ENCODE measurements around the gene IRF1.
"Not testable (repeated sequence)": the region's sequence is repeated elsewhere in the genome, so short reads cannot be mapped to it uniquely, and the experiment has no call there.

Gene IRF1

GRCh38 chr5:132485641-132486317 lies 4.8 kb downstream of the IRF1 start:
- no peak for DNase-seq

GRCh38 chr5:132484876-132485640 lies 5.5 kb downstream of the IRF1 start:
- not testable (repeated sequence) for DNase-seq

GRCh38 chr5:132484391-132484725 lies 6.2 kb downstream of the IRF1 start:
- DNase-seq: no peak

- no peak for DNase-seq
Observed at GRCh38 chr5:132483661-132484390, 6.7 kb downstream of the IRF1 start.

- DNase-seq: no peak
Observed at GRCh38 chr5:132483101-132483500, 7.5 kb downstream of the IRF1 start.

- no peak for DNase-seq
Observed at GRCh38 chr5:132481596-132482211, 8.9 kb downstream of the IRF1 start.

- DNase-seq: no peak
Observed at GRCh38 chr5:132480893-132481595, 9.5 kb downstream of the IRF1 start.

- DNase-seq: no peak
Observed at GRCh38 chr5:132480546-132480892, 10.1 kb downstream of the IRF1 start.

GRCh38 chr5:132480042-132480441 lies 10.5 kb downstream of the IRF1 start:
- no peak for DNase-seq

- DNase-seq: no peak
Observed at GRCh38 chr5:132479111-132479951, 11.2 kb downstream of the IRF1 start.

- DNase-seq: no peak
Observed at GRCh38 chr5:132478366-132478871, 12.2 kb downstream of the IRF1 start.

- DNase-seq: no peak
Observed at GRCh38 chr5:132477784-132478365, 12.7 kb downstream of the IRF1 start.

GRCh38 chr5:132476876-132477781 lies 13.4 kb downstream of the IRF1 start:
- no peak for DNase-seq

- DNase-seq: no peak
Observed at GRCh38 chr5:132475987-132476875, 14.3 kb downstream of the IRF1 start.

- DNase-seq: no peak
Observed at GRCh38 chr5:132475497-132475882, 15.1 kb downstream of the IRF1 start.

GRCh38 chr5:132474881-132475496 lies 15.6 kb downstream of the IRF1 start:
- no peak for DNase-seq

GRCh38 chr5:132474131-132474723 lies 16.3 kb downstream of the IRF1 start:
- no peak for DNase-seq

GRCh38 chr5:132473668-132474067 lies 16.9 kb downstream of the IRF1 start:
- DNase-seq: no peak

Data from NCI-H2171 (cell line).